Activated T-cell treated with anti-CD3 and anti-CD28 coated beads for 4 hours (primary cell): Measurements from ENCODE around the gene FZR1.

Experiments
- DNase-seq: peaks from one replicate; pipeline ENCODE4 v3.0.0-alpha.2; 2020

Gene FZR1

GRCh38 chr19:3474010-3474409 is 32.1 kb upstream of the FZR1 start:
- no peak for DNase-seq

GRCh38 chr19:3474614-3475013 is 31.5 kb upstream of the FZR1 start:
- no peak for DNase-seq

- DNase-seq, result no peak
Measured at GRCh38 chr19:3475449-3475848, 30.7 kb upstream of the FZR1 start.

GRCh38 chr19:3476830-3477229 is 29.3 kb upstream of the FZR1 start:
- no peak for DNase-seq

GRCh38 chr19:3477506-3477905 is 28.6 kb upstream of the FZR1 start:
- DNase-seq, result peak; percentile 5

- no peak for DNase-seq
Measured at GRCh38 chr19:3477951-3478350, 28.2 kb upstream of the FZR1 start.

GRCh38 chr19:3478409-3479176 is 27.5 kb upstream of the FZR1 start:
- no peak for DNase-seq

GRCh38 chr19:3479177-3479833 is 26.8 kb upstream of the FZR1 start:
- peak; percentile 5 for DNase-seq

- DNase-seq, result peak; percentile 6
Measured at GRCh38 chr19:3479834-3480215, 26.3 kb upstream of the FZR1 start.

GRCh38 chr19:3480383-3481091 is 25.6 kb upstream of the FZR1 start, which contains the start of gene SMIM24:
Gene SMIM24 (minus strand): TSS chr19:3480525. CDS start chr19:3480463, 62 bp downstream.
- DNase-seq, result no peak

GRCh38 chr19:3481241-3482090 is 24.6 kb upstream of the FZR1 start:
- no peak for DNase-seq

- DNase-seq, result no peak
Measured at GRCh38 chr19:3482507-3483225, 23.4 kb upstream of the FZR1 start.

- no peak for DNase-seq
Measured at GRCh38 chr19:3483226-3483628, 22.9 kb upstream of the FZR1 start, which contains the start of gene SMIM44. Gene SMIM44 (minus strand): TSS chr19:3483441. CDS start chr19:3483403, 38 bp downstream.

- DNase-seq, result no peak
Measured at GRCh38 chr19:3491396-3492119, 14.6 kb upstream of the FZR1 start.

- no peak for DNase-seq
Measured at GRCh38 chr19:3492131-3492839, 13.8 kb upstream of the FZR1 start.

GRCh38 chr19:3492919-3493318 is 13.2 kb upstream of the FZR1 start:
- DNase-seq, result no peak

GRCh38 chr19:3493651-3494050 is 12.5 kb upstream of the FZR1 start:
- DNase-seq, result no peak

GRCh38 chr19:3494051-3494450 is 12.1 kb upstream of the FZR1 start:
- no peak for DNase-seq

- DNase-seq, result no peak
Measured at GRCh38 chr19:3494559-3494958, 11.6 kb upstream of the FZR1 start.

GRCh38 chr19:3496392-3497273 is 9.5 kb upstream of the FZR1 start:
- no peak for DNase-seq
